HG03280 (cell line): ENCODE measurements around the gene STOX2.

ENCODE experiments used
- ATAC-seq: cut with Tn5 transposase; IDR thresholded peaks from one replicate; pipeline ENCODE4 v1.9.1; 2021; ENCODE audit warnings: mild to moderate bottlenecking, moderate library complexity; ENCODE audit not compliant: unreplicated experiment

Gene STOX2, protein sequence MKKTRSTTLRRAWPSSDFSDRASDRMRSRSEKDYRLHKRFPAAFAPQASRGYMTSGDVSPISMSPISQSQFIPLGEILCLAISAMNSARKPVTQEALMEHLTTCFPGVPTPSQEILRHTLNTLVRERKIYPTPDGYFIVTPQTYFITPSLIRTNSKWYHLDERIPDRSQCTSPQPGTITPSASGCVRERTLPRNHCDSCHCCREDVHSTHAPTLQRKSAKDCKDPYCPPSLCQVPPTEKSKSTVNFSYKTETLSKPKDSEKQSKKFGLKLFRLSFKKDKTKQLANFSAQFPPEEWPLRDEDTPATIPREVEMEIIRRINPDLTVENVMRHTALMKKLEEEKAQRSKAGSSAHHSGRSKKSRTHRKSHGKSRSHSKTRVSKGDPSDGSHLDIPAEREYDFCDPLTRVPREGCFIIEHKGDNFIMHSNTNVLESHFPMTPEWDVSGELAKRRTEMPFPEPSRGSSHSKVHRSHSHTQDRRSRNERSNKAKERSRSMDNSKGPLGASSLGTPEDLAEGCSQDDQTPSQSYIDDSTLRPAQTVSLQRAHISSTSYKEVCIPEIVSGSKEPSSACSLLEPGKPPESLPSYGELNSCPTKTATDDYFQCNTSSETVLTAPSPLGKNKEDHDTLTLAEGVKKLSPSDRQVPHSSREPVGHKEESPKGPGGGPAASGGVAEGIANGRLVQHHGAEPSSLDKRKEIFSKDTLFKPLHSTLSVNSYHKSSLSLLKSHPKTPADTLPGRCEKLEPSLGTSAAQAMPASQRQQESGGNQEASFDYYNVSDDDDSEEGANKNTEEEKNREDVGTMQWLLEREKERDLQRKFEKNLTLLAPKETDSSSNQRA (N-terminal part only)

DNA sequence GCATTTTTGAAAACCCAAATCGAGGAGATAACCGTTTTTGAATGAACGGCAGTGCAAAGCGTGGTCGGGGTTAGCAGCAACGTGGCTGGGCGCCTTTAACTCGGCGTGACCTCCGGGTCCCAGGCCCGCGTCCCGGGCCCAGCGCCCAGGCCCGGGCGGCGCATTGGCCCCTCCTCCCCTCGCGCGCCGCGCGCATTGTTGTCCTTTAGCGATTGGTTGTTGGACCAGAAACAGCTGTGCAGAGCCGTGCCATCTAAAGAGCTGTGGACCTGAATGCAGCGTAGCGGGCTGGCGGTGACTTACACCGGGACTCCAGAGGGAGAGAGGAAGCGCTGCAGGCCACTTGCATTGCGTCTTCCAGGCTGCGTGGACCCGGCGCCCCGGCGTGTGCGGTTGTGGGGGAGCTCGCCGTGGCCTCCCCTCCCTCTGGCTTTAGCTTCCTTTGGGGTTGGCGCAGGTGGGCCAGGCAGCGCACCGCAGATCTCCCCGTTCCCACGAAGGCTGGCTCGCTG is at the start of gene STOX2:
STOX2 (plus strand) TSS at position 227 of the 512 bp plus-strand sequence. CDS start 1,484 bp downstream, outside the sequence.
- no peak for ATAC-seq

GRCh38 chr4:183855323-183856190 is 49.5 kb upstream of the STOX2 start:
- ATAC-seq = no peak

- no peak for ATAC-seq
Observed at GRCh38 chr4:183857040-183857439, 48.1 kb upstream of the STOX2 start.

GRCh38 chr4:183858011-183858615 is 47.0 kb upstream of the STOX2 start:
- ATAC-seq = no peak

- ATAC-seq = no peak
Observed at GRCh38 chr4:183860119-183860518, 45.0 kb upstream of the STOX2 start.

- no peak for ATAC-seq
Observed at GRCh38 chr4:183860731-183861130, 44.4 kb upstream of the STOX2 start.

DNA sequence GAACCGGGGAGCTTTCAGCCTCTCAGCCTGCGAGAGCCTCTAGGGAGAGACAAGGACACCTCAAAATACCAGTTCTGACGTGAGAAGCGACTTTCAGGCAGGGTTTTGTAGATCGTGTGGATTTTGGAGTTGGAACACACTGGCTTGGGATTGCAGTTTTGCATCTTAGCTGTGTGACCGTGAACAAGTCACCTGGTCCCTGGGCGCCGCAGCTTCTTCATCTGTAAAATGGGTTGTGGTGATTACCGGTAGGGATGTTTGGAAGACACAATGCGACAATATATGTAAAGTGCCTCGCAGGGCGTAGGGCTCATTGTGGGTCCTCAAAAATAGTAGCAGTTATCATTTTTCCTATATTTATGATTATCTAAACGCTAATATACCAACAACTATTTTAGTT is 43.7 kb upstream of the STOX2 start:
- no peak for ATAC-seq

DNA sequence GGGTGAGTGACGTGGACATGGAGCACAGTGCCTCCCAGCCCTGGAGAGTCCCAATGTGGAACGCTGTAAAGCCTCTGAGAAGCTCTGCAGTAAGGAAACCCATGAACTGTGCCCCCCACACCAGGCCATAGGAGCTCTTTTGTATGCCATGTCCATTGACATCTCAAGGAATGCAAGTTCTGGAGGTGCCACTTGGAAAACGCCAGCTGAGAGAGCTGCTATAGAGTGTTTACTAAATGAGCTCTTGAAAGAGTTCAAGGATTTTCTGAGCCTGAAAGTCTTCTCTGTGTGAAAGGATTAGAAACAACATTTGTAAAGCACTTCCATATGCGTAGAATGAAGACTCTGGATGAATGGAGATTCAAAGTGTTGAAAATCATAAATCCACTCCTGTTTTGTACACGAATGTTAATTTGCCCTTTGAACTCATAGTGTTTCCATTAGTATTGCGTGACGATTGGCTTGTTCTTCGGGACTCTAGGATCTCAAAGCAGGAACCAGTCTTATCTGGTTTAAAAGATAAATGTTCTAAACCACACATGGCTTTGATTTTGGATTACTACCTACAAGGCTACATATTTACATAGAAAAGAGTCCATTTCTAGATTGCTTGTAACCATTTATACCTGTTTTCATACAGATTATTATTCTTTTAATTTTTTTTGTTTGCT is 41.8 kb upstream of the STOX2 start:
- ATAC-seq = no peak

DNA sequence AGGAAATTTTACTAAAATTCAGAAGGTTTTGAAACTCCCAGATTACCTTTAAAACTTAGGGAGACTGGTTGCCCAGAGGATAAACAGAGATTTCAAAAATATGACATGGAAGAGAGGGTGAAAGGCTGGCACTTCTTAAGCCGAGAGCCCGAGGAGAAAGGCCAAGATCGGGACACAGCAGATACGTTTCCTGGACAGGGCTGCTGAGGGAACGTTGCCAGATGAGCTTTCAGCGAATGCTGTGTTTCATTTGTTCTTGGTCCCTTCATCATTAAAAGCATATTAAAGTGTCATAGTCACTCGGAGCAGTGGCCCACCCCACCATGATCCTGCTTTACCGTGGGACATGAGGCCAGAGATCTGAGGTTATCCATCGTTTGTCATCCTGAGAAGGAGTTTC is 37.9 kb upstream of the STOX2 start:
- ATAC-seq = no peak

DNA sequence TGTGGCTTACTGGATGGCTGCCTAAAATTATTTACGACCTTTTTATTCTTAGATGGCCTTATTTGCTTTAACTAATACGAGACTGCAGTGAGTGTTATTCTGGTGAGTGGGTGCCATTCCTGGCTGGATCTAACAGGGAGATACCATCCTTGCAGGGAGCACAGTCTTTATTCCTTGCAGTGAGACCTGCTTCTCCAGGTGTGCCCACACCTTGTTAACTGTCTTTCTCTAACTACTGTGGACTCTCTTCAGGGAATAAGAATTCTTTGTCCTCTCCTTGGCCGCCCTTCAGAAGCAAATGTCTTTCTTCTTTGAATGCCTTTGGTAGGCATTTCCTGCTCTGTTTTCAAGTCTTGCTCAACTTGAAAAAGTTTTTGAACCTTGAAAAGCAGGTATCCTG is 34.1 kb upstream of the STOX2 start:
- ATAC-seq = no peak

DNA sequence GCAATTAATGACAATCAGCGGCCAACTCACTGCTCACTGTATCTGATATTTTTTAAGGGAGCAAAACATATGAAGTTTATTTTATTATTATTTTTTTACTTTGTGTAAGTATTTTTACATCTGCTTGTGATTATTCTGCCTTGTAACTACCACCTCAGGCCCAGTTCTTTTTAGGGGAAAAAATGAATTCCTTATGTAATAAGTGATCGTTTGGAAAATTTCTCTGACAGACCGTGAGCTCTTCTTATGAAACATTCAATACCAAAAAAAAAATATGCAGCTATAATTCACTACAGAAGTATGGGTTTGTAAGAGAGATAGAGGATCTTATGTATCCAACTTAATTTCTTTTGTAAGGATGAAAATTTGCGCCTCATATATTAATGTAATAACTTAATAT is 33.5 kb upstream of the STOX2 start:
- ATAC-seq = no peak

- no peak for ATAC-seq
Observed at GRCh38 chr4:183872531-183872930, 32.6 kb upstream of the STOX2 start.

GRCh38 chr4:183873409-183874185 is 31.5 kb upstream of the STOX2 start:
- ATAC-seq = no peak

DNA sequence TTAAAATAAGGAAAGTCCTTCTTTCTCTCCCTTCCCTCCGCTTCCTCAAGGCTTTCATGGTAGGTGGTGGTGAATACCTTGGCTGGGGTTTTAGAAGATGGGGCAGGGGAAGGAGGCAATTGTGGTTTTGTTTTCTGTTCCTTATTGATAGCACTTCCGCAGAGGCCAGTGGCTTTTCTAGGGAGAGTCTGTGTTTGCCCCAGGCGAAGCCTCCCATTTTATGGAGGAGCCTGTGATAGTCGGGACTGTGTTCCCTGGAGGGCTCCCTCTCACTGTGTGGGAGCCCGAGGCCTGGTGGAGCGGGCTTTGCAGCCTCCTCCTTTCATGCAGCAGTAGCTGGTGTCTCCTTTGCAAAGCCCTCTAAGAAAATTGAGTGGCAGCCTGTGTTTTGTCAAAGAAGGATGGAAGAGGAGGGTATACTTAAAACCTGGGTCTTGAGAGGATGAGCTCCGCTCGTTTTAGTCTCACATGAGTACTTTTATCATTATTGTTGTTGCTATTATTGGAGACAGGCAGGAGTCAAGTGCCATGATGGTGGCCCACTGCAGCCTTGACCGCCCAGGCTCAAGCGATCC is 29.8 kb upstream of the STOX2 start:
- no peak for ATAC-seq

DNA sequence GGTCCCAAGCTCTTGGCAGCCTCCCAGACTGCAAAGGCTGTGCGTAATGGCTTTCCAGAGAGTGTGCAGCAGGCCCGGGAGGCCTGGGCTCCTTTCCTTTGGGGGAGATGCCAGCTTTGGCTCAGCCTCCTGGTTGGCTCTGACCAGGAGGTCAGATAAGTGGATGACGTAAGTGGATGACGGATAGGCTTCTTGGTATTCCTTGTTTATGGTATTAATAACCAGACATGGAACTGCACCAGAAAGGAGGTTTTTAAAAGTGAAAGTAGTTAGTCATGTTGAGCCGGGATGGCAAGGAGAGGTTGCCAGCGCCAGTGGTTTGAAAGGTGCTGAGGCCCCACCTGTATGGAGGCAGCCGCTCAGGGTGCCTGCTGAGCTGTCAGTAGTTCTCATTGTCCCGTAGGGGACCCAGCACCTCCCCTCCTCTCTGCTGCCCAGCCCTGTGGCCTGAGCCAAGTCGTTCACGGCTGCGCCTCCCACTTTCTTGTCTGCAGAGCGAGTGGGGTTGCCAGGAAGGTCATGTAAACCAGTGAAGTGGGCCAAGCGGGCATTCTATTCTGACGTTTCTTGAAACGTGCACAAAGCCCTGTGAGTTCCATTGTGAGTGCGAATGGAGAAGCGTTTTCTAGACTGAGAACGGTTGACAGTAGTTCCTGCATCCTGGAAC is 28.7 kb upstream of the STOX2 start:
- no peak for ATAC-seq

- no peak for ATAC-seq
Observed at GRCh38 chr4:183878251-183878970, 26.7 kb upstream of the STOX2 start.

GRCh38 chr4:183885205-183885720 is 19.8 kb upstream of the STOX2 start:
- ATAC-seq = no peak
